H9 (cell line): ENCODE data around the gene PTPRF. TPM values are rescaled to one million over a fixed set of nuclear protein-coding genes. Genes with fewer than 3 reads are reported as not detected.

Source experiments
- DNase-seq: peaks from one replicate; pipeline ENCODE4 v3.0.0-alpha.2; 2017
- H2AFZ ChIP-seq: one replicate; pipeline ENCODE4 v1.6.1; 2013; ENCODE audit warnings: mild to moderate bottlenecking, low read length, control low read depth, moderate library complexity
- H2AK5ac ChIP-seq: 2 replicates; pipeline ENCODE4 v1.6.1; 2013; ENCODE audit warnings: low read length, control low read depth, mixed read lengths; ENCODE audit not compliant: insufficient read length
- H2BK120ac ChIP-seq: one replicate; pipeline ENCODE4 v1.6.1; 2013; ENCODE audit warnings: low read depth, mild to moderate bottlenecking, low read length, control low read depth, inconsistent platforms; ENCODE audit not compliant: poor library complexity, severe bottlenecking
- H2BK12ac ChIP-seq: 2 replicates; pipeline ENCODE4 v1.6.1; 2013; ENCODE audit warnings: low read length, control low read depth, mixed read lengths, low read depth; ENCODE audit not compliant: insufficient read length
- H2BK15ac ChIP-seq: 2 replicates; pipeline ENCODE4 v1.6.1; 2013; ENCODE audit warnings: low read depth, low read length, control low read depth
- H2BK20ac ChIP-seq: one replicate; pipeline ENCODE4 v1.6.1; 2013; ENCODE audit warnings: low read depth, mild to moderate bottlenecking, low read length, control low read depth, inconsistent platforms; ENCODE audit not compliant: poor library complexity, severe bottlenecking
- H2BK5ac ChIP-seq: 2 replicates; pipeline ENCODE4 v1.6.1; 2013; ENCODE audit warnings: low read length, control low read depth, mixed read lengths; ENCODE audit not compliant: insufficient read length
- H3K14ac ChIP-seq: 2 replicates; pipeline ENCODE4 v1.6.1; 2013; ENCODE audit warnings: low read length, control low read depth; ENCODE audit not compliant: insufficient read depth
- H3K18ac ChIP-seq: 2 replicates; pipeline ENCODE4 v1.6.1; 2013; ENCODE audit warnings: low read depth, mild to moderate bottlenecking, mixed read lengths, low read length, control low read depth; ENCODE audit not compliant: insufficient read length
- H3K23ac ChIP-seq: 2 replicates; pipeline ENCODE4 v1.6.1; 2013; ENCODE audit warnings: low read length, control low read depth, mixed read lengths, low read depth; ENCODE audit not compliant: insufficient read length
- H3K23me2 ChIP-seq: 2 replicates; pipeline ENCODE4 v1.6.1; 2013; ENCODE audit warnings: low read depth, mild to moderate bottlenecking, mixed read lengths, low read length, control low read depth; ENCODE audit not compliant: insufficient read length, poor library complexity, severe bottlenecking
- H3K27ac ChIP-seq: 2 replicates; pipeline ENCODE4 v1.5.1; 2013; ENCODE audit warnings: low read length, control low read depth, mixed read lengths, low read depth; ENCODE audit not compliant: insufficient read length
- H3K27me3 ChIP-seq: 2 replicates; pipeline ENCODE4 v1.6.1; 2013; ENCODE audit warnings: low read length, control low read depth, inconsistent platforms; ENCODE audit not compliant: insufficient read depth
- H3K4ac ChIP-seq: 2 replicates; pipeline ENCODE4 v1.6.1; 2013; ENCODE audit warnings: low read depth, mild to moderate bottlenecking, control low read depth, inconsistent platforms, low read length, moderate library complexity
- H3K4me1 ChIP-seq: 2 replicates; pipeline ENCODE4 v1.6.1; 2013; ENCODE audit warnings: low read length, control low read depth, inconsistent platforms; ENCODE audit not compliant: insufficient read depth
- H3K4me2 ChIP-seq: 2 replicates; pipeline ENCODE4 v1.6.1; 2013; ENCODE audit warnings: low read length, control low read depth, mixed read lengths; ENCODE audit not compliant: insufficient read length, insufficient read depth
- H3K56ac ChIP-seq: 2 replicates; pipeline ENCODE4 v1.6.1; 2013; ENCODE audit warnings: low read depth, mild to moderate bottlenecking, mixed read lengths, low read length, control low read depth; ENCODE audit not compliant: insufficient read length
- H3K79me1 ChIP-seq: 2 replicates; pipeline ENCODE4 v1.6.1; 2013; ENCODE audit warnings: low read depth, mild to moderate bottlenecking, moderate library complexity, low read length, control low read depth, inconsistent platforms; ENCODE audit not compliant: insufficient read depth, poor library complexity, severe bottlenecking
- H3K79me2 ChIP-seq: 2 replicates; pipeline ENCODE4 v1.6.1; 2013; ENCODE audit warnings: low read length, control low read depth, inconsistent platforms; ENCODE audit not compliant: insufficient read depth
- H3K9ac ChIP-seq: 2 replicates; pipeline ENCODE4 v1.6.1; 2013; ENCODE audit warnings: low read length, control low read depth, mixed read lengths; ENCODE audit not compliant: insufficient read length; ENCODE audit errors: extremely low read depth
- H3K9me3 ChIP-seq: one replicate; pipeline ENCODE4 v1.6.1; 2013; ENCODE audit warnings: low read depth, low read length, inconsistent platforms; ENCODE audit not compliant: control insufficient read depth
- H3T11ph ChIP-seq: one replicate; pipeline ENCODE4 v1.6.1; 2013; ENCODE audit warnings: mild to moderate bottlenecking, low read length, control low read depth, inconsistent platforms
- H4K20me1 ChIP-seq: one replicate; pipeline ENCODE4 v1.6.1; 2013; ENCODE audit not compliant: control insufficient read depth, insufficient read length, insufficient read depth
- H4K5ac ChIP-seq: 2 replicates; pipeline ENCODE4 v1.6.1; 2013; ENCODE audit warnings: low read depth, mild to moderate bottlenecking, mixed read lengths, low read length, control low read depth; ENCODE audit not compliant: insufficient read length
- H4K8ac ChIP-seq: replicated peaks from 2 replicates; pipeline ENCODE4 v1.6.1; 2013; ENCODE audit warnings: low read length, control low read depth, mixed read lengths, low read depth; ENCODE audit not compliant: insufficient read length
- H4K91ac ChIP-seq: 2 replicates; pipeline ENCODE4 v1.6.1; 2013; ENCODE audit warnings: low read depth, mild to moderate bottlenecking, moderate library complexity, mixed read lengths, low read length, control low read depth; ENCODE audit not compliant: insufficient read length
- H3K27ac Mint-ChIP-seq, 3 experiments: 2 replicates in 2 of 3; 3 replicates in 1 of 3; pipeline ENCODE4 v1.8.0; 2020 to 2021; ENCODE audit warnings: mixed read lengths in 3 of 3, mild to moderate bottlenecking in 1 of 3, moderate library complexity in 1 of 3
- H3K27me3 Mint-ChIP-seq: 2 replicates; pipeline ENCODE4 v1.8.0; 2021; ENCODE audit warnings: low read depth, mild to moderate bottlenecking, moderate library complexity, mixed read lengths
- H3K36me3 Mint-ChIP-seq, 3 experiments: 2 replicates in 2 of 3; 3 replicates in 1 of 3; pipeline ENCODE4 v1.8.0; 2020 to 2021; ENCODE audit warnings: low read depth in 3 of 3, mixed read lengths in 3 of 3; ENCODE audit not compliant: insufficient read depth in 1 of 3
- H3K4me1 Mint-ChIP-seq, 2 experiments: 2 replicates each; pipeline ENCODE4 v1.8.0; 2020; ENCODE audit warnings: mixed read lengths in 2 of 2
- H3K4me3 Mint-ChIP-seq, 2 experiments: 2 replicates in 1 of 2; 3 replicates in 1 of 2; pipeline ENCODE4 v1.8.0; 2020 to 2021; ENCODE audit warnings: mild to moderate bottlenecking in 2 of 2, mixed read lengths in 2 of 2, moderate library complexity in 1 of 2
- H3K9me3 Mint-ChIP-seq, 2 experiments: 2 replicates in 1 of 2; 3 replicates in 1 of 2; pipeline ENCODE4 v1.8.0; 2020; ENCODE audit warnings: mild to moderate bottlenecking in 2 of 2, mixed read lengths in 2 of 2, moderate library complexity in 1 of 2
- WGBS: extraction: QIAGEN DNeasy Blood & Tissue Kit; methylation state at CpG from one replicate; pipeline ENCODE4 v1.1.7; 2013; ENCODE audit warnings: missing lambda C conversion rate, low lambda C conversion rate, mixed read lengths; ENCODE audit not compliant: insufficient read length; ENCODE audit errors: extremely low coverage; 5-methylcytosine and 5-hydroxymethylcytosine counted together
- total RNA-seq: library from RNA; stranded (reverse); gene quantifications from 2 replicates; pipeline ENCODE4 v1.2.1, GENCODE V29; 2021
- TF ChIP-seq, protein P1 (sequence below): fragments of 200-600 bp; sonication (generic); conservative IDR thresholded peaks from 3 replicates; pipeline ENCODE4 v1.8.0; 2021; ENCODE audit warnings: antibody characterized with exemption, mild to moderate bottlenecking

The PTPRF gene
- total RNA-seq, 1 experiment from 2014 or later, result 193 TPM

DNA sequence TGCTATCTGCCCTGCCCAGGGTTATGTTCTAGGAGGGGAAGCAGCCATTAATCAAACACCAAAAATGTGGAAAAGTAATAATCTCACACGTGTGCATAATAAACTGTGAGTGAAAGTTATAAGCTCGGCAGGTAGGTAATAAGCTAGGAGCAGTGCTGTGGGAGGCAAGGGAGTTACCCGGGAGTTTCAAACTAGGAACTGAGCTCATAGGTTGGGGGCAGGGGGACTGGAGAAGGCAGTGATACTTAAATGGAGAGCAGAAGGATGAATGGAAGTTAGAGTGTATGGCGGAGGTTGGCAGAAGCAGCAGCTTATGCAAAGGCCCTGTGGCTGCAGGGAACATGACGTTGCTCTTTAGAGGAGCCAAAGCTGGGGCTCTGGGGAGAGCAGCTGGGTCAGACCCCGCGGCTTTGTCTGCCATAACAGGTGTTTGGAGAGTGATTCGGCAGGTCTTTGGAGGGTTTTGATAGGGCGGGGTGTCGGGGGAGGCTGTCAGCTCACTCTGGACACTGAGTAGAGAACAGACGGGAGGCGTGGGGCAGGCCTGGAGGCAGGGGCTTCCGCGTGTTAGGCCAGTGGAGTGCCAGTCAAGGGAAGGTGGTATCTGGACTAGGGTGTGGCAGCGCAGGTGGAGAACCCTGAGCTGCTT lies 20.0 kb downstream of the PTPRF start:
- Histone ChIP-seq H2AFZ (no peak overlapping the region), H3K23me2 (no peaks in the 10 kb centered on the region), H4K5ac (peak overlapping the region; percentile 26), H3K18ac (peak overlapping the region; percentile 73), H3K14ac (peak overlapping the region; percentile 86), H3K9ac (peak overlapping the region; percentile 62), H2AK5ac (peak overlapping the region; percentile 65), H3K4ac (no peak overlapping the region; the same call in none of the 2 replicates), H2BK20ac (no peak overlapping the region), H3K27me3 (no peaks in the 10 kb centered on the region), H3K79me1 (peaks cover 3% of the 10 kb centered on the region), H4K20me1 (no peaks in the 10 kb centered on the region), H2BK15ac (no peak overlapping the region), H2BK120ac (no peak overlapping the region), H3K9me3 (no peaks in the 10 kb centered on the region), H2BK5ac (no peak overlapping the region), H3K4me1 (no peaks in the 10 kb centered on the region; the same call in 1 of the 2 replicates), H3K56ac (no peak overlapping the region), H3K23ac (no peak overlapping the region), H3K4me2 (peak overlapping the region; percentile 77), H3K27ac (peak overlapping the region; percentile 97), H3K79me2 (no peaks in the 10 kb centered on the region; the same call in 1 of the 2 replicates), H2BK12ac (no peak overlapping the region), H3T11ph (peak overlapping the region; percentile 56), H4K8ac (no peak overlapping the region), H4K91ac (peak overlapping the region; percentile 73)
- H3K4me3 Mint-ChIP-seq, result peak overlapping the region; percentile 61 to 82
- H3K27me3 Mint-ChIP-seq, result no peaks in the 10 kb centered on the region
- H3K36me3 Mint-ChIP-seq, result peaks cover 18 to 50% (median 49%) of the 10 kb centered on the region in 3 experiments
- DNase-seq, result no peak
- H3K4me1 Mint-ChIP-seq, result peaks cover 71 to 83% of the 10 kb centered on the region in 2 experiments
- no CpG with 5 or more reads among the region's 15 CpGs for WGBS
- H3K9me3 Mint-ChIP-seq, result no peaks in the 10 kb centered on the region; a peak in 1 of 5 replicates
- TF ChIP-seq, protein P1, sequence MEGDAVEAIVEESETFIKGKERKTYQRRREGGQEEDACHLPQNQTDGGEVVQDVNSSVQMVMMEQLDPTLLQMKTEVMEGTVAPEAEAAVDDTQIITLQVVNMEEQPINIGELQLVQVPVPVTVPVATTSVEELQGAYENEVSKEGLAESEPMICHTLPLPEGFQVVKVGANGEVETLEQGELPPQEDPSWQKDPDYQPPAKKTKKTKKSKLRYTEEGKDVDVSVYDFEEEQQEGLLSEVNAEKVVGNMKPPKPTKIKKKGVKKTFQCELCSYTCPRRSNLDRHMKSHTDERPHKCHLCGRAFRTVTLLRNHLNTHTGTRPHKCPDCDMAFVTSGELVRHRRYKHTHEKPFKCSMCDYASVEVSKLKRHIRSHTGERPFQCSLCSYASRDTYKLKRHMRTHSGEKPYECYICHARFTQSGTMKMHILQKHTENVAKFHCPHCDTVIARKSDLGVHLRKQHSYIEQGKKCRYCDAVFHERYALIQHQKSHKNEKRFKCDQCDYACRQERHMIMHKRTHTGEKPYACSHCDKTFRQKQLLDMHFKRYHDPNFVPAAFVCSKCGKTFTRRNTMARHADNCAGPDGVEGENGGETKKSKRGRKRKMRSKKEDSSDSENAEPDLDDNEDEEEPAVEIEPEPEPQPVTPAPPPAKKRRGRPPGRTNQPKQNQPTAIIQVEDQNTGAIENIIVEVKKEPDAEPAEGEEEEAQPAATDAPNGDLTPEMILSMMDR, result no peak
- peak overlapping the region; percentile 98 to 100 (median 98) for H3K27ac Mint-ChIP-seq
